Activated CD4-positive, CD25-positive, alpha-beta regulatory T cell treated with anti-CD3 and anti-CD28 coated beads, Interleukin-2, amount 50 U/mL, for 24 hours (primary cell): Measurements from ENCODE around the gene PSMG4.

Experiments used
- ATAC-seq, 2 donors: fragments of 150-1000 bp; cut with Tn5 transposase; one replicate each; pipeline ENCODE4 v1.10.0; 2021; ENCODE audit warnings: mild to moderate bottlenecking in 1 of 2, moderate library complexity in 1 of 2

The PSMG4 gene

DNA sequence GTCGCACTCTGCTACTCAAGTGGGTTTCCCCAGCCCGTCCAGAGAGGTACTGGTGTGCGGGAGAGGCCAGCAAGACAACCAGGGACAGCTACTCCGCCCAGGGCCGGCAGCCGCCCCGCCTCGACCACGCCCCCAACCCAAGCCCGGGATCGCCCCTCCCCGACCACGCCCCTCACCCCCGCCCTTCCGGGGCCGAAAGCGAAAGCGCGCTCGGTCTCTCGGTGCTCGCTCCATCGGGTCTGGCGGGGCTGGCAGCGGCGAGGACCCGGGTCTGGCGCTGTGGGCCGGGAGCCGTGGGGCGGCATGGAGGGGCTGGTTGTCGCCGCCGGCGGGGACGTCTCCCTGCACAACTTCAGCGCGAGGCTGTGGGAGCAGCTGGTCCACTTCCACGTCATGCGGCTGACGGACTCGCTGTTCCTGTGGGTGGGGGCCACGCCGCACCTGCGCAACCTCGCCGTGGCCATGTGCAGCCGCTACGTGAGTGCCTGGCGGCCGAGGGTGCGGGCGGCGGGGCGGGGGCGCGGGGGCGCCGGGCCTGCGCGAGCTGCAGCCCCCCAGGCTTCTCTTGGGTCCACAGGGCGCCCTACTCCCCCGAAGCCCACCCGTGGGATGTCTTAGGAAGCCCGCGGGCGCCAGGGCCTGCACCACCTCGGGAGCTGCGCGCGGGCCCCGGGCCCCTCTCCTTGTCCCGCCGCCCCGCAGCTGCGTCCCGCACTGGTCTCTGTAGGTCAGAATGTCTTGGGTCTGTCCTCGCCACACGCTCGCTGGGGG lies at the start of gene PSMG4:
TSS of gene PSMG4 (plus strand) at position 228 of the 771 bp plus-strand sequence. CDS start at position 304, 76 bp downstream.
- ATAC-seq, result peak; percentile 83 to 85

DNA sequence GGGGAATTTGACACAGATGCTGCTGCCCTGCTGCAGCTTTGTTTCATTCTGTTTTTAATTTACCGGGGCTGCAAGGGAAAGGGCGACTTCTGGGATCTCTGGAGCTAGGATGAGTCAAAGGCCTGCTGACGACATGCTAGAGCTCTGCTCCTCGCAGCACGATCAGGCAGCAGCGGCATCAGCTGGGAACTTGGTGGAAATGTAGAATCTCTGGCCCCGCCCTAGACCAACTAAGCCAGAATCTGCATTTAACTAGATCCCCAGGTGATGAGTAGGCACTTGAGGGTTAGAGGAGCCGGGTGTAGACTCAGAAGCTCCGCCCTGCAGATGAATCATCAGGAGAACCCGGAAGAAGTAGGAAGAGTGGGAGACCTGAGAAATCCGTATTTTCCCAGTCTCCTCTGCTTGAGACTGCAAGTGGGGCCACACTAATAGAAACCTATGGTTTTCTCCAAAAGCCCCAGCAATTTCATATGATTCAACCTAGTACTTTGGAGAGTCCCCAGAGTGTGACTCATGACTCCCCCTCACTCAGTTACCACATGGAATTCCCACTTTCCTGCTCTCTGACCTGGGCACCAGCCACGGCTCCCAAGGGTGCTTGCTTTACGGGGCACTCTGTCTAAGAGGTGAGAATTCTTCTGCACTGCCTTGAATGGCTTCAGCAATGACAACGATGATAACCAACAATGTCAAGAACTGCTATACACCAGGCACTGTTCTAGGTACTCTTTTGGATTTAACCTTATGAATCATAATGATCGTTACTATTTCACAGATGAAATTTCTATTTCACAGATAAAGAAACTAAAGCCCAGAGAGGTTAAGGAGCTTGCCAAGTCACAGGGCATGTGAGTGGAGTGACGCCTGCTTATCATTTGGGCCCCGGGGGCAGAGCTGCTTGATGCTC lies 49.4 kb upstream of the PSMG4 start:
- ATAC-seq, result peak; percentile 80 to 84

GRCh38 chr6:3210024-3210610 lies 48.6 kb upstream of the PSMG4 start:
- ATAC-seq, result no peak

- no peak for ATAC-seq
Measured at GRCh38 chr6:3211681-3212080, 47.1 kb upstream of the PSMG4 start.

DNA sequence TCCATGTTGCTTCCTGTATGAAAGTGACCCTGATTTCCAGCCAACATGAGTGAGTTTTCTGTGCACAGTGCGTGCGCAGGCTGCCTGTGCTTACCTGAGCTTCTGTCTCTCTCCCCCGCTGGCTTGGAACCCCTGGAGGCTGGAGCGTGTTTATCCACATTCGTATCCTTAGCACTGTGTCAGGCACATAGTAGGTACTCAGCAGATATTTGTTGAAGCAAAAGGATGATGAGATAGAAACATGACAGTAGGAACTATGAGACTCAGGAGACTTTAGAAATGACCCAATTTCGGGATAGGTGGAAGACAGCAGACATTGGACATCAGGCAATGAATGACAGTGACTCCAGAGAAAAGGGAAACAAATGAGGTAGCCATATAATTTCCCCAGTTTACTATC lies 46.5 kb upstream of the PSMG4 start:
- ATAC-seq, result no peak

GRCh38 chr6:3213334-3213695 lies 45.4 kb upstream of the PSMG4 start:
- ATAC-seq, result no peak

- no peak for ATAC-seq
Measured at GRCh38 chr6:3214898-3215297, 43.8 kb upstream of the PSMG4 start.

GRCh38 chr6:3217286-3217685 lies 41.5 kb upstream of the PSMG4 start:
- ATAC-seq, result no peak

GRCh38 chr6:3218266-3218665 lies 40.5 kb upstream of the PSMG4 start:
- no peak for ATAC-seq

- ATAC-seq, result no peak
Measured at GRCh38 chr6:3220366-3220765, 38.4 kb upstream of the PSMG4 start.

DNA sequence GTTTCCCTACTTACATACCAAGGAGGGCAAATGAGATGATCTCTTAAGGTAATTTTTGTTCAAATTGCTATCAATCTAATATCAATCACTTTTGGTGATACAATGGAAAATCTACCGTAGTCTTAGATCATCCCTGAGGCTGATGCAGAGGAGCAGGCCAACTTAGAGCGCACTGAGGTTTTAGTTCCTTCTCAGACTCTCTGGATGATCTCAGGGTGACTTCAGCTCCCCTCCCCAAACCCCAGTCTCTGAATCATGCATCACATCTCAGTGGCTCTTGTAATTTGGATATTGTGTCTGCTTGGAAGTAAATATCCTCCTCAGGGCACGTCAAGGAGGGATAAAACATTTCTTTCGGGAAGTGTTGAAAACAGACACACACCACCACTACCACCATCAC lies 37.2 kb upstream of the PSMG4 start:
- ATAC-seq, result no peak

- ATAC-seq, result no peak
Measured at GRCh38 chr6:3222506-3223038, 36.2 kb upstream of the PSMG4 start.

DNA sequence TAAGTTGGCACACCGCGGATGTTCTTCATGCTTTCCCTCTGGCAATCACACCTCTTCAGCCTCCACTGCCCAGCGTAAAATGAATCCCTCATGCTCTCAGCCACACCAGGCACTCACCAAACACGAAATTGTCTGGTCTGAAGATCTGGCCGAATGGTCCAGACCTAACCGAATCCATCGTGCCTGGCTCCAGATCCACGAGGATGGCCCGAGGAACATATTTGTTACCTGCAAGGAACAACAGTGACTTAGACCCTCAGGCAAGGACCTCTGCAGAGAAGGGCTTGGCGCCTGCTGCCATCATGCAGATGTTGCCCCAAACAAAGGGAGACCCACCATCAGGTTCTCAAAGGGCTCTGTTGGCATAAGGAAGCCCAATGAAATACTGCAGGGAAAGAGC lies 32.7 kb upstream of the PSMG4 start:
- no peak for ATAC-seq

DNA sequence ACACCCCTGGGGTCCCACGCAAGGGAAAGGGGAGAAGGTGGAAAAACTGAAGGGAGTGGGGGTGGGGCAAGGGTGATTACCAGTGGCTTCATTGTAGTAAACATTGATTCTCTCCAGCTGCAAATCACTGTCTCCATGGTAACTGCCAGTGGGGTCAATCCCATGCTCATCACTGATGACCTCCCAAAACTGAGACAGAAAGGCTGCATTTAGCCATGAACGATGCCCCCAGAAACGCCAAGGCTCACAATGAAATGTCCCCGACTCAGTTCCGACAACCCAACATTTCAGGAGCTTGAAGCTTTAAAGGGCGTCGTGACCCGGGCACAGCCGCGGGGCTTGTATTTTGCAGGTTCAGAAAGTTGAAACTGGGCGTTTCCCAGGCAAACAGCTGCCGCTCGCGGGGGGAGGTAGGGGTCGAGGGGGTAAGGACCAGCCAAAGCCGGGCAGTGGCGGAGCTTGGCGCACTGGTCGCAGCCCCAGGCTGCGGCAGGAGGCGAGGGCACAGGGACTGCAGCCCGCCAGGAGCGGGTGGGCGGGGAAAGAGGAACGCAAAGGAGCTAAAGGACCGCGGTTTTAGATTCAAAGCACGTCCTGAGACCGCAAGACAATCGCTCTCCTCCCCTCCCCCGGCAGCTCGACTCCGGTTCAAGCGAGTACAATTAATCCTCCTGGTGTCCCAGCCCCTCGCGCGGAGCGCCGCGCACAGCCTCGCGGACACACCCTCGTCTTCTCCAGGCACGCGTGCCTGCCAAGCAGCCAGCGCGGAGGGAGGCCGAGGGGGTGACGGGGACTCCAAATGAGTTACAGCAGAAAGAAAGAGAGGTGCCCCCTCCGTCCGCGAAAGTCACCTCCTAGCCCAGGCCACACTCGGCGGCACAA lies 32.0 kb upstream of the PSMG4 start:
- ATAC-seq, result no peak

DNA sequence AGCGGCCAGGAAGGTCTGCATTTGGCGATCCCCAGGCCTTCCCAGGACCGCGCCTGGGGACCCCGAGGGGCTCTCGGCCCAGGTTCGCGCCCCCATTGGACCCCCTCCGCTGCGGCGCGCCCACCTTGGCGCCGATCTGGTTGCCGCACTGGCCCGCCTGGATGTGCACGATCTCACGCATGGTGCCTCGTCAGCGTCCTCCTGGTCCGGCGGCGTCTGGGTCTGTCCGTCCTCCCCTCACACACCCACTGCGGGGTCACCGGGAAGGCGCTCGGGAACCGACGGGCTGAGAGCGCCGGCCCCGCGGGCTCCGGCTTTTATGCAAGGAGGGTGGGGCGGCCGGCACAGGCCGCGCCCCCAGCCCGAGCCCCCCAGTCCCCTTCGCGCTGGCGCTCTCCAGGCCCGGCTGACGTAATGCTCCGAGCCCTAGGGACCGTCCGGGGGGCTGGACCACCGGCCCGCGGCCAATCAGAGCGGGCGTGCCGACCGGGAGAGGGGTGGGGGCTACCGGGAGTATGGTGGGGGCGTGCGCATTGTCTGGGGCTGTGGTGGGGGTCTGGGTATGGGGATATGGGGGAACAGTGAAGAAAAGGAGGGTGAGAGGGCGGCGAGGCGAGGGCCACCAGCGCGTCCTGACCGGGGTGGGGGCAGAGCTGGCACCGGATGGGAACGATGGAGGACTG lies 31.2 kb upstream of the PSMG4 start, which contains the start of gene TUBB2B:
TSS of gene TUBB2B (minus strand) at position 291 of the 683 bp plus-strand sequence. CDS start at position 181, 110 bp downstream.
- ATAC-seq, result no peak

DNA sequence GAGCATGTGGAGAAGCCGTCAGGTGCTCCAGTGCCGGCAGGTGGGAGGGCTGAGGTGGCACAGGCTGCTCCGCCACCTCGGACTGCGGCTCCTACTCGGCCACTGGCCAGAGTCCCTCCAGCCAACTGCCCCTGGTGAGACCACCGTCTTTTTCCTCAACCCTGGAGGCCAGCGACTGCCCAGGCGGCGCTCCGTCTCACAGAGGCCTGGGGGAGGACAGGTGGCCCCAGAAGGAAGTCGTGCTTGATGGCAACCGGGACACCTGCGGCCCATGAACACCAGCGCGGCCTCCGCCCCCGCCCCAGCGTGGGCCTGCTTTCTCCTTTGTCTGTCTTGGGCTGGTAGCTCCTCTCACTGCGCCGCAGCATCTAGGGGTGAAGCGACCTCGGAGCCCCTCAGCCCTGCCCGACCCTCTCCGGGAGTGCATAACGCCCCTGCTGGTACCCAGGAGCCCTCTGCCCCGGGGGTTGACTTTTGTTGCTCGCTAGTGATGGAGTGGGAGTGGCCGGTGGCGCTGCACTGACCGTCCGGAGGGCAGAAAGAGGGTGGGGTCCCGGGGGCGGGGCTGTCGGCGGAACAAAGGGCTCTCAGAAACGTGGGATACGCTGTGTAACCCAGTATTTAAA lies 30.6 kb upstream of the PSMG4 start:
- peak in 1 of 2 donors; percentile 12 for ATAC-seq

- ATAC-seq, result peak; percentile 17 to 41
Measured at GRCh38 chr6:3228771-3229565, 29.8 kb upstream of the PSMG4 start.

DNA sequence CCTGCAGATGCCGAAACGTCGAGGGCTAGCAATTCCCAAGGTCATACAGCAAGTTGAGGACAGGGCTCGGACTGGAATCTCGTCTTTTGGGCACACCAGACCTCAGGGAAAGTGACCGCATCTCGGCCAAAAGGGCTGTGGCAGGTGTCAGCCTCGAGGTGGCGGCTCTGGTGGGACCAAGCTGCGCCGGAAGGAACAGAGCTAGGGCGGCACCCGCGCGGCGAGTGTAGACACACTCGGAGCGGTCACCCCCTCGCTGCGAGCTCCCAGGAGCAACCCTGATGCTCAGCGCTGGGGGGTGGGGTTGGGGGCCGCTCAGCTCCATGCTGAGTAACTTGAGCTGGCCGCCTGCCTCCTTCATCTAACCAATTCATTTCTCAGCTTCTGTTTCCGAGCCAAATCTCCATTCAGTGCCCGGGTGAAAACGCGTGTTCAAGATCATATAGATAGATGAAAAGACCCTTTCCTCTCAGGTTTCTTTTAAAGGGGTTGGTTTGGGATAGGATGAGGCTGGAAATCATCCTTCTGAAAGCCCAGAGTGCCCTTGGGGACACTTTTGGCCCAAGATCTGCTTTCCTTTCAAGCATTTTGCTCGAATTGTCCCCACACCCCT lies 29.1 kb upstream of the PSMG4 start:
- ATAC-seq, result peak; percentile 30 to 61

DNA sequence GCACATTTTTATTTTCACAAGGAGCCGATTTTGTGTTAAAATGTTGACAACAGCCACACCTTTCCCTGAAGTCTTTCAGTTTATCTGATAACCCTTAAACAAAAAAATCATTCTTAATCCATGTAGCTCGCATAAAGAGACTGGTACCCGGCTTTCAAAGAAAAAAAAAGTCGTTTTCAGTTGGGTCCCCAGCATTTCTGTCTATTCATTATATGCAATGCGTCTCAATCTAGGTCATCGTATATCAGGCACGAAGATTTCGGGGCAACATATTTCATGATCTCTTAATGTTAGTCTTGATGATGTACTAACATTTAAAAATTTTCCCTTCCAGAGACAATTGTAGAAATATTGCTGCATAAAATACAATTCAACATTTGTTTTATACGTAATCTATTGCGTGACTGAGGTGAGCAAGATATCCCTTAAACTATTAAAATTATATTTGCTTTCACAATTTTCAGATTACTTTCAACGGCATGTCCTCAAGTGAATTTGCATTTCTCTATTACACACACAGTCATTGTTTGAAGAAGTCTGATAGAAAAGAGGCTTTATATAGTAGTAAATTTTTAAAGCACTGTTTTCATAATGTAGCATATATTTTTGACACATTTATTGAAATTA lies 28.4 kb upstream of the PSMG4 start:
- no peak for ATAC-seq
